Pancreas (tissue), 10 donors: ENCODE data around the gene SLC12A8. TPM values are rescaled to one million over a fixed set of nuclear protein-coding genes. Genes with fewer than 3 reads are reported as not detected.

Experiments
- ATAC-seq, 4 donors: fragments of 200-7000 bp; cut with Tn5 transposase; one replicate each; pipeline versions ENCODE4 v1.8.0 to v1.9.1; 2020; ENCODE audit warnings: mild to moderate bottlenecking in 4 of 4, moderate library complexity in 4 of 4
- DNase-seq, 6 donors: peaks; one replicate each; pipeline ENCODE4 v3.0.0-alpha.2; 2020
- FAIRE-seq: peaks from 2 replicates; lab custom pipeline; 2012; peaks lifted over from hg19 to GRCh38; lab: Jason Lieb, UNC
- H3K27ac ChIP-seq, 4 donors: fragments of 200-600 bp; sonication (generic); 1 replicate in 3 of 4; 2 replicates in 1 of 4; pipeline versions ENCODE4 v1.5.0 to v1.8.0; 2020
- H3K27me3 ChIP-seq, 4 donors: fragments of 200-600 bp; one replicate each; pipeline ENCODE4 v1.8.0; 2021
- H3K36me3 ChIP-seq, 3 donors: fragments of 200-600 bp; sonication (generic) in 1 of 3; one replicate each; pipeline versions ENCODE4 v1.5.0 to v1.8.0; 2020 to 2021
- H3K4me1 ChIP-seq, 3 donors: fragments of 200-600 bp; one replicate each; pipeline ENCODE4 v1.8.0; 2021
- H3K4me3 ChIP-seq, 4 donors: fragments of 200-600 bp; sonication (generic) in 2 of 4; one replicate each; pipeline versions ENCODE4 v1.5.0 to v1.8.0; 2020 to 2021
- H3K9me3 ChIP-seq, 4 donors: fragments of 200-600 bp; one replicate each; pipeline ENCODE4 v1.8.0; 2021
- WGBS, 2 donors: extraction: QIAGEN DNeasy Blood & Tissue Kit; methylation state at CpG; one replicate each; pipeline ENCODE4 v1.1.7; 2013; 5-methylcytosine and 5-hydroxymethylcytosine counted together
- intact Hi-C, 3 donors: fragments of 100-400 bp; cut with DNase I; formaldehyde crosslinking; loops; one replicate each; pipeline versions ENCODE4 v1.11.1 to v1.14.2; 2022
- polyA plus RNA-seq, 2 donors: library from polyadenylated mRNA; stranded (reverse); fragments of 200-250 nt; gene quantifications; one replicate each; pipeline ENCODE4 v1.2.3, GENCODE V29; 2013
- total RNA-seq, 6 donors: library from RNA; stranded (reverse); fragmentation: NEBNext Ultra II Directional in 4 of 6; extraction: Animal tissue kit (Norgen Biotek cat#: 25700) in 4 of 6; gene quantifications; one replicate each; pipeline versions ENCODE4 v1.2.1 to v1.2.4, GENCODE V29; 2021 to 2023
- TF ChIP-seq, protein P1 (sequence below), 4 donors: fragments of 200-600 bp; sonication (generic) in 3 of 4; IDR thresholded peaks; one replicate each; pipeline versions ENCODE4 v1.5.0 to v1.8.0; 2021; ENCODE audit warnings: antibody characterized with exemption in 4 of 4
- donor health status: healthy with polysubstance abuse.
- donor health status: DM: no; HTN: no; CAD: no; lungs with moderate emphysema.
- donor health status: DM: no; HTN: no; CAD: no.
- donor health status: control.
- donor health status: control.
- donor health status: Bipolar disorder and iron deficiency.
- donor health status: DM: yes; HTN: yes; CAD: no.
- donor health status: DM: no; HTN: no; CAD: no.
- donor health status: DM: no; HTN: no; CAD: no.
- donor health status: DM: yes; HTN: yes; CAD: no.

The SLC12A8 gene
- total and polyA plus RNA-seq, 8 donors, result 6.6 to 16.2 (median 12.5) TPM

DNA sequence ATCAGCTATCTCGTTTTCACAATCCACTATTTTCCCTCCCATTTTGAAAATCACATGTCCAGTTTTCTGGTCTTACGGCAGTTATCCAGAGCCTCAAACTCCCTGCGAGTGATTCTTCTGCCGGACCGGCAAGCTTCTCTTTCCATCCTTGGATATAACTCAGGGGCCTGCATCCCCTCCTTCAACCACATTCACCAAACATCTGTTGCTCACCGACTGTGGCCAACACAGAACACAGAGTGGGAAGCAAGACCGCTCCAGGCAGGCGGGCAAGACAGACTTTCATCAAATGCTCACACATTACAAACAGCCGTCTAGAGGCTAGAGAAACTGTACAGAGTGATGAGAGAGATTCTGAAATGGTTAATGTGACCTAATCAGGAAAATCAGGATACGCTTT lies 7.6 kb upstream of the SLC12A8 start:
- no peak overlapping the region for H3K4me3 ChIP-seq
- no peaks in the 10 kb centered on the region for H3K9me3 ChIP-seq
- WGBS, 2 donors, result 82 to 87% methylated on average over 10 of the region's 10 CpGs
- FAIRE-seq (no peak), ATAC-seq (peak in 1 of 4 donors; percentile 10), DNase-seq (no peak)
- no peaks in the 10 kb centered on the region for H3K27me3 ChIP-seq
- H3K4me1 ChIP-seq, result no peaks in the 10 kb centered on the region
- H3K36me3 ChIP-seq, result no peaks in the 10 kb centered on the region
- H3K27ac ChIP-seq, result no peak overlapping the region
- intact Hi-C loops, result no loop called here
- TF ChIP-seq, protein P1, sequence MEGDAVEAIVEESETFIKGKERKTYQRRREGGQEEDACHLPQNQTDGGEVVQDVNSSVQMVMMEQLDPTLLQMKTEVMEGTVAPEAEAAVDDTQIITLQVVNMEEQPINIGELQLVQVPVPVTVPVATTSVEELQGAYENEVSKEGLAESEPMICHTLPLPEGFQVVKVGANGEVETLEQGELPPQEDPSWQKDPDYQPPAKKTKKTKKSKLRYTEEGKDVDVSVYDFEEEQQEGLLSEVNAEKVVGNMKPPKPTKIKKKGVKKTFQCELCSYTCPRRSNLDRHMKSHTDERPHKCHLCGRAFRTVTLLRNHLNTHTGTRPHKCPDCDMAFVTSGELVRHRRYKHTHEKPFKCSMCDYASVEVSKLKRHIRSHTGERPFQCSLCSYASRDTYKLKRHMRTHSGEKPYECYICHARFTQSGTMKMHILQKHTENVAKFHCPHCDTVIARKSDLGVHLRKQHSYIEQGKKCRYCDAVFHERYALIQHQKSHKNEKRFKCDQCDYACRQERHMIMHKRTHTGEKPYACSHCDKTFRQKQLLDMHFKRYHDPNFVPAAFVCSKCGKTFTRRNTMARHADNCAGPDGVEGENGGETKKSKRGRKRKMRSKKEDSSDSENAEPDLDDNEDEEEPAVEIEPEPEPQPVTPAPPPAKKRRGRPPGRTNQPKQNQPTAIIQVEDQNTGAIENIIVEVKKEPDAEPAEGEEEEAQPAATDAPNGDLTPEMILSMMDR (IDR thresholded peaks at IDR 0.05), result no peak

DNA sequence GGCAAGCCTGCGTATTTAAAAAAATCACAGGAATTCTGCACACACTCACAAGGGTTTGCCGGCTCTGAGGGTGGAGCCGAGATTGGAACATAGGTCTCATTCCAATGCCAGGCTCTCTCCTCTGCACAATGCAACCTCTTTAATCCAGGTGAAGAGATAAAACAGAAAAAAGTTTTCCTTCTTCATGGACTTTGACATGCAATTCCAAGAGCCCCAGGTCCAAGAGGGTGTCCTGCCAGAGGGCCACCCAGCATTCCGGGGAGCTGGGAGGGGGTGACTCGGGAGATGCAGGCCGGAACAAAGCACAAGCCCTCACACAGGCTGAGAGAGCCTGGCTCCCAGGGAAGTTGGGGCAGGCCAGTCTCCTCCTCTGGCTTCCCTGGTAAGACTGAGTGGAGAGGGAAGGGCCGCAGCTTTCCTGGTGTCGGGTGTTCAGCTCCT lies 6.7 kb upstream of the SLC12A8 start:
- TF ChIP-seq, protein P1 (IDR thresholded peaks at IDR 0.05), result no peak
- Histone ChIP-seq H3K9me3 (no peaks in the 10 kb centered on the region), H3K4me1 (no peaks in the 10 kb centered on the region), H3K4me3 (no peak overlapping the region), H3K27ac (no peak overlapping the region), H3K36me3 (no peaks in the 10 kb centered on the region), H3K27me3 (no peaks in the 10 kb centered on the region)
- peak in 2 of 4 donors; percentile 39 to 51 for ATAC-seq
- intact Hi-C loops, result no loop called here
- no peak for FAIRE-seq
- DNase-seq, result no peak
- 73 to 85% methylated on average over 8 of the region's 8 CpGs for WGBS, 2 donors

- Histone ChIP-seq H3K9me3 (no peaks in the 10 kb centered on the region), H3K27me3 (no peaks in the 10 kb centered on the region), H3K36me3 (no peaks in the 10 kb centered on the region), H3K4me1 (no peaks in the 10 kb centered on the region), H3K4me3 (no peak overlapping the region), H3K27ac (no peak overlapping the region)
- TF ChIP-seq, protein P1 (IDR thresholded peaks at IDR 0.05), result no peak
- FAIRE-seq (no peak), DNase-seq (no peak), ATAC-seq (no peak)
- intact Hi-C loops, result no loop called here
- WGBS, 2 donors, result 79 to 85% methylated on average over 3 of the region's 3 CpGs
These were observed 2.2 kb upstream of the SLC12A8 start for GRCh38 chr3:125214738-125215137.

DNA sequence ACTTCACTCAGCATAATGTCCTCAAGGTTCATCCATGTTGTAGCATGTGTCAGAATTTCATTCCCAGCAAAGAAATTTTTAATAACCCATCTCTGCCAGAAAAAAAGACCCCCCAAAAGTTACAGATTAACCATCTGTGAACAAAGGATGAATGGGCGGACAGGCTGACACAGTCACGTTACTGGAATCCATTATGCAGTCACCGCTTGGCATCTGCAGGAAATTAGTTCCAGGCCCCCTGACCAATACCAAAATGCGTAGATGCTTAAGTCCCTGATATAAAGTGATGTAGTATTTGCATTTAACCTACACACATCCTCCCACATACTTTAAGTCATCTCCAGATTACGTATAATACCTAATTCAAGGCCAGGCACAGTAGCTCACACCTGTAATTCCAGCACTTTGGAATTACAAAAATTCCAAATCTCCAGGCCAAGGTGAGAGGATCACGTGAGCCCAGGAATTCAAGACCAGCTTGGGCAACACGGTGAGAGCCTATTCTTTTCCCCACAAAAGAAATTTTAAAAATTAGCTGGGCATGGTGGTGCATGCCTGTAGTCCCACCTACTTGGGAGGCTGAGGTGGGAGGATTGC lies 1.5 kb upstream of the SLC12A8 start:
- FAIRE-seq (no peak), DNase-seq (no peak), ATAC-seq (no peak)
- no peaks in the 10 kb centered on the region for H3K4me1 ChIP-seq
- H3K9me3 ChIP-seq, result no peaks in the 10 kb centered on the region
- no peak overlapping the region for H3K4me3 ChIP-seq
- intact Hi-C loops, result no loop called here
- no peaks in the 10 kb centered on the region for H3K27me3 ChIP-seq
- H3K36me3 ChIP-seq, result no peaks in the 10 kb centered on the region
- WGBS, 2 donors, result 75 to 79% methylated on average over 7 of the region's 7 CpGs
- TF ChIP-seq, protein P1 (IDR thresholded peaks at IDR 0.05), result no peak
- no peak overlapping the region for H3K27ac ChIP-seq

GRCh38 chr3:125213364-125213755 lies 812 bp upstream of the SLC12A8 start:
- DNase-seq, result no peak
- TF ChIP-seq, protein P1 (IDR thresholded peaks at IDR 0.05), result no peak
- no peaks in the 10 kb centered on the region for H3K9me3 ChIP-seq
- H3K4me1 ChIP-seq, result peaks cover 0 to under 1% (median under 1%) of the 10 kb centered on the region in 3 donors
- FAIRE-seq, result no peak
- no peak overlapping the region for H3K27ac ChIP-seq
- WGBS, 2 donors, result 48 to 51% methylated on average over 4 of the region's 4 CpGs
- H3K27me3 ChIP-seq, result no peaks in the 10 kb centered on the region
- peak overlapping the region in 2 of 4 donors; percentile 72 to 88 for H3K4me3 ChIP-seq
- no peaks in the 10 kb centered on the region for H3K36me3 ChIP-seq
- no peak for ATAC-seq
- intact Hi-C loops, result no loop called here
